Stimulated activated CD4-positive, alpha-beta T cell treated with anti-CD3 and anti-CD28 coated beads, Interleukin-12 subunit alpha, Interleukin-12 subunit beta, amount 100 ng/mL, for 48 hours (primary cell): ENCODE results near the gene KEL.

Experiments used
- DNase-seq, 3 donors: peaks; one replicate each; pipeline ENCODE4 v3.0.0-alpha.2; 2020; ENCODE audit warnings: low read depth in 2 of 3, low spot score in 1 of 3

Gene KEL

GRCh38 chr7:142901426-142902259, 60.5 kb downstream of the KEL start:
- DNase-seq = no peak

- no peak for DNase-seq
Measured at GRCh38 chr7:142899661-142900060, 62.5 kb downstream of the KEL start.

- DNase-seq = no peak
Measured at GRCh38 chr7:142898377-142899170, 63.6 kb downstream of the KEL start.

GRCh38 chr7:142897691-142898090, 64.5 kb downstream of the KEL start:
- no peak for DNase-seq

- no peak for DNase-seq
Measured at GRCh38 chr7:142896741-142897379, 65.3 kb downstream of the KEL start.

DNA sequence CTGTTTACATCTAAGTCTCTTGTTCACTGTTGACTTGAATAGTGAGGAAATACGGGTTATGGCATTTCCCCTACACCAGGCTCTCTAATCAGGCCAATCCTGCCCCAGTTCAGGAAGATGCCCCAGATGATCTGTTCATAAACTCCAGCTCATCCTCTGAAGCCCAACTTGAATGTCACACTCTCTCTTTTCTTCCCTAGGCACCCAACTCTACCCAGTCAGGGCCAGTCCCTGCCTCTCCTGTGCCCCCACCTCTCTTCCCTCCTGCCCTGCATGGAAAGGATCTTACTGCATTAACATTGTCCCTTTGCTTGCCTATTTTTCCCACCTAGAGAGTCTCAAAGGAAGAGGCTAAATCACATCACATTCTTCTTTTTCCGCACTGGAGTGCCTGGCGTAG, 66.0 kb downstream of the KEL start:
- no peak for DNase-seq

DNA sequence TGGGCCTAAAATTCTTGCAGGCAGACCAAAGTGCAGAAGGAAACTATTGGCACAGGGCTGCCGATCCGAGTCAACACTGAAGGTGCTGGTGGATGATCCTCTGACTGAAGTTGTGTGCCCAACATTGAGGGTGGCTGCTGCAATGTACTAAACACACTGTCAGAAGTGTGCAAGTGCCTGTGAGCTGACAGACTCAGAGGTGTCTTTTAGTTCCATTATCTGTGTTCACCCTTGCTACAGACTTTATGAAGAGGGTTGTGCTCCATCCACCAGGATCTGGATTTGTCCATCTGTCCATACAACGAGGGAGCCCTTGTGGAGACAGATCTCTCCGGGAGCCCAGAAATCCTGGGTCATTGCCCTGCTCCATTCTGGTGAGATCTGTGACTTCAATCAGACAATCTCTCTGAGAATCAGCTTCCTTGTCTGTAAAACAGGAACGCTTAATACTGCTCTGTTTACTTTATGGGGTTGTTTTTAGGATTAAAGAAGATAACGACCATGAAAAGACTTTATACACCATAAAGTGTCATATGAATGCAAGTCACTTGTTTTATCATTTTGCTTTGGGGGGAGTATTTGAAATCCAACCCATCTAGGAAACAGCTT, 67.1 kb downstream of the KEL start:
- DNase-seq = no peak

DNA sequence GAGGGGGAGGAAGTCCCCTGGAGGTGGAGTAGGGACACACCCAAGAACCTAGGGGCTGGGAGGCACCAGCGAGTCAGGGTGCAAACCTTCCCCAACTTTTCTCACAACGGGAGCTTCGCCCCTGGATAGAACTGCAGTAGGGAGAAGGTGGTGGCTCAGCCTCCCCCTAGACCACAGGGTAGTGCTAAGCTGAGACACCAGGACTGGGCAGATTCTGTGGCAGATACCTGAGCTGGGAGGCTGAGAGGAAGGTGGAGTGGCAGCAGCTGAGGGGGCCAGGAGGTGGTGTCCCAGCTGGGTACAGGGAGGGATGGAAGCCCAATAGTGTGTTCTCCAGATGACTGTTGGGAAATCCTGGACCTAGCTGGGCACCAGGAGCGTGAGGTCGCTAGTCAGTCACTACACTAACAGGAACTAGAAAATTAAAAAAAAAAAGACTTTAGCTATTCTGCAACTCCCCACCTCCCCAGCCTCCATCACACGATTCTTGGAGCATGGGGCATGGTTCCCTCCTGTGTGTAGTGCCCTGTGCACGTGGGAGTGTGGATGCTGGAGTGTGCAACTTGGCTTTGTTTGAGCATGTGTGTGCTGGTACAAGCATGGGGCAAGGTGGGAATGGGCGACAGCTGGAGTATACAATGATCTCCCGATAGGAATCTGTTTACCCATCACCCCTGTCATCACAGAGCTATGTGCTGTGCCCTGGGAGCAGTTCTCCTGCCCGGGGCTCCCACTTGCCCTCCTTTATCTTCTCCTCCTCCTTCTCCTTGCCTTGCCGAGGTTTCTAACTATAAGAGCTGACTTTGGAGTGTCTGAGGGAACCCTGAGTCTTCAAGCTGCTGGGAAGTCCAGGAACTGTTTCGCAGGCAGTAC, 67.8 kb downstream of the KEL start:
- DNase-seq = no peak

DNA sequence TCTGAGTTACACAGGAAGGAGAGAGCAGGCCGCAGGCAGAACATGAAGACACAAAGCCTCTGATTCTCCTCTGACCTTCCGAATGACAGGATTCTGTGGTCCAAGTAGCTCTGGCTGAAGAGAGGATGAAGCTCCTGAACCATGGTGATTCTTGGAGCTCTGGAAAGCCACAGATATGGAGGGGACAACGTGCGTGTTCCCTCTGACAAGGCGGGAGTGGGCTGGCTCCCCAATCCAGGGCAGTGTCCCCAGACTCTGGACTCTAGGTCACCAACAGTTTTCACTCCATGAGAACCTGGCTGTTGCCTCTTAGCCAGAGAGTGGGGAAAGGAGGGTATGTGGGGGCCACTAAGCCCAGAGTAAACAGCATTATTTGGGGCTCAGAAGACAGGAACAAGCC, 69.2 kb downstream of the KEL start:
- DNase-seq = no peak

DNA sequence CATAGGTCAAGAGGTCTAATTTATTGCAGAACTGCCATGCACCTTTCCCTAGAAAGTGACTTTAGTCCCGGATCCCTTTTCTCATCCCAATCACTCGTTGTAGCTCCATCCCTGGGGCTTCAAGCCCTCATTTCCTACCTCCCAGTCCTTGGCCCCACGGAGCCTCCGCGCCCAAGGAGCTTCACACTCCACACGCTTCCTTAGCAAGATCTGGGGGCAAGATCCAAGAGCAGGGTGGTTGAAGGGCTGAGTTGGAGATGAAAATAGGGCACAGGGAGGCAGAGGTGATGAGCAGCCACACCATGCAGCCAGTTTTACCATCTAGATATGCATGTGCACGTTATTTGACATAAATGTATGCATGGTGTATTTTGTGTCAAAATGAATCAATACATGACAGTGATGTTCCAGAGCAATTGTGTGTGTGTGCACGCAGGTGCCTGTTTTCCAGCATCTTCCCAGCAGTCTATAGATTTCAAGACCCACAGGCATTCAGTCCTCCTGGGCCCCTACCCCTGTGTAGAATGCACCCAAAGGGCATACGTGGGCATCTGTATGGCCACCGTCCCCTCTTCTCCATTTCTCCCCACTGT, 70.6 kb downstream of the KEL start:
- DNase-seq = no peak
